Activated CD4-positive, alpha-beta T cell treated with anti-CD3 and anti-CD28 coated beads, Interleukin-2, amount 50 U/mL, for 48 hours (primary cell): Measurements from ENCODE around the gene SPINK2.

ENCODE experiments used
- DNase-seq, 2 experiments: peaks; one replicate each; pipeline ENCODE4 v3.0.0-alpha.2; 2020

The SPINK2 gene

DNA sequence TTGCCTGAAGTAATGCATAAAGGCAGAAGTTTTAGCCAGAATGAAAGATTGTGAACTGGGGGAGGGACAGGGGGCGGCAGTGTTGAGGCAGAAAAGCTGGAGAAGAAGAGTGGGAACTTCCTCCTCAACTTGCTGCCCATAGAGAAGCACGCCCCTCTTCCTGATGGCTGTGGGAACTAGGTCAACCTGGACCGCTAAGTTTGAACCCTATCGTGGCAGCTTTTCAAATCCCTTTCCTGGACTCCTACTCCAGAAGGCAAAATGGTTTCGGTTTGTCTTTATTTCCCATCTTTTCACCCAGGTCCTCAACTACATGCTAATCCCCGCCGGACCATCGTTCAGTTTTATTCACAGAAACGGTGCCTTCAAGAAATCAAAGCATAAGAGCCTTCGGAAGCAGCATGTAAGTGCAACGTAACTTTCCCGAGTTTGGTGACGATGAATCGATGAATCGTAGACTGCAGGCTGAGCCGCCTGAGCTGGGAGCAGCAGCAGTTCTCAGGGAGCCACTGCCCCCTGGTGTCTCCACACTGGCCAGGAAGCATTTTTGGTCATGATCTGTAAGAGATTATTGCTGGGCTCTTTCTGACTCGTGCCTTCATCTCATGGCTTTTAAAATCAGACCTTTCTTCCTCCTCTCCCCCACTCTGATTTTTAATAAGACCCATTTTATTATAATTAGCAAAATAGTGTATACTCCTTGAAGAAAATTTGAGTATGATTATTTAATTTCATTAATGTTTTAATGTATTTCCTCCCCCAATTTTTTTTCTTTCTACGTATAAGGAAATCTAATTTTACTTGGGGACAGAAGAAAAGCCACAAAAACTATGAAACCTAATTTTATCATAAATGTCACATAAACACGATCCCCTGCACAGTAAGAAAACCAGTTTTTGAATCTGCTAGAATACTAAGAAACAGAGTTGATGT is 21.4 kb downstream of the SPINK2 start:
- peak; percentile 86 to 91 for DNase-seq

DNA sequence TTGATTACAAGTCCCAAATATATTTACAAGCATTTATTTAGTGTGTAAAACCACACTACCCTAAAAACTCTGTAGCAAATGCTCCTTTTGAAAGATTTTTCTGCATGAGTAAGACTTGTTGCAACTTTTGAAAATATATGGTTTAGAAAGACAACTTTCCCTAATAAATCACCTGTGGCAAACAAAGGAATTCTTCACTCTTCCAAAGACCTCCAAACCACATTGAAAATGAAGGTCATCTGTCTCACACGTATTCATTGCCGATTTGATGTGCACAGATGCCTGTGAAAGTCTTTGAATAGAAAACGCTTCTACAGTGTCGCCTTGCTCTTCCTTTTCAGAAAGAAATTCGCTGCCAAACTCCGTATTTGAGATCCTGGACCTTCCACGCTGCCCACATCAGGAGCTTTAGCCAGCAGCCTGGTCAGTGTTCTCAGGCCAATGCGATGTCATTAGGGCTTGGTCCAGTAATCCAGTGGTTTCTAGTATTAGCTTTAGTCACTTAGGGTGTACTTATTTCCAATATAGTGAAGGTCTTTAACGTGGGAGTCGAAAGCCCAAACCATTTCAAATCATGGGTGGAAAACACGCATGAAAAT is 22.2 kb downstream of the SPINK2 start:
- no peak for DNase-seq

DNA sequence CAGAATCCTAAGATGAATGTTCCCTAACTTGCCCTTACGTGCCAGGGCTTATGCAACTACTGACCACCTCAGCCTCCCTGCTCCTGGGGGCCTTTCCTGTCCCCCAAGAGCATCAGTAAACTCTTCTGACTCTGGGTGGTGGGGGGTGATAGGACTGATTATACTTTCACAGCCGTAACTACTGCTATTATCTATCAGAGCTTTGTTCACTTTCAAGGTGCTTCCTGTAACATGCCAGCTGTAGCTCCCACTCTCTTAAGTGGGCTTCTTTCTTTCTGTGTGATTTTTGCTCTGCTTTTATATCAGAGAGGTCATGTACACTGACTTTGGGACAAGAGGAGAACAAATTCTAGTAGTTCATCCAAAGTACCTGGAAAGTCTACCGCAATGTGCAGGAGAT is 25.3 kb downstream of the SPINK2 start:
- no peak for DNase-seq

DNA sequence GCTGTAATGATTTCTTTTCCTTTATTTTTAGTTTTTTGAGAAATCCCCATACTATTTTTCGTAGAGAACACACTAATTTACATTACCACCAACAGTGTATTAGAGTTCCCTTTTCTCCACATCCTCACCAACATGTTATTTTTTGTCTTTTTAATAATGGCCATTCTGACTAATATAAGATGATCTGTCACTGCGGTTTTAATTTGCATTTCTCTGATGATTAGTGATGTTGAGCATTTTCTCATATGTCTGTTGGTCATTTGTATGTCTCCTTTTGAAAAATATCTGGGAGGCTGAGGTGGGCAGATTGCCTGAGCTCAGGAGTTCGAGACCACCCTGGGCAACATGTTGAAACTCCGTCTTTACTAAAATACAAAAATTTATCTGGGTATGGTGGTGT is 30.2 kb downstream of the SPINK2 start:
- no peak for DNase-seq

DNA sequence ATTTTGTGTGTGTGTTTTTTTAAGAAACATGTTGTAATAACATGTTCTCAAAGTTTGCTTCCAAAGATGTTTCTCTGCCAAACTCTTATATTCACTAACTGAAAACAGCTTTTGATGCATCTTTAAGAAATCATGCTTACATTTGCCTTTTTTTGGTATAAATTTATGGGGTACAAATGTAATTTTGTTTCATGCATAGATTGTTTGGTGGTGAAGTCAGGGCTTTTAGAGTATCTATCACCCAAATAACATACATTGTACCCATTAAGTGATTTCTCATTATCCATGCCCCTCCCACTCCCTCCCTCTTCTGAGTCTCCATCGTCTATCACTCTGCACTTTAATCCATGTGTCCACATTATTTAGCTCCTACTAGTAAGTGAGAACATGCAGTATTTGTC is 30.8 kb downstream of the SPINK2 start:
- DNase-seq, result no peak

DNA sequence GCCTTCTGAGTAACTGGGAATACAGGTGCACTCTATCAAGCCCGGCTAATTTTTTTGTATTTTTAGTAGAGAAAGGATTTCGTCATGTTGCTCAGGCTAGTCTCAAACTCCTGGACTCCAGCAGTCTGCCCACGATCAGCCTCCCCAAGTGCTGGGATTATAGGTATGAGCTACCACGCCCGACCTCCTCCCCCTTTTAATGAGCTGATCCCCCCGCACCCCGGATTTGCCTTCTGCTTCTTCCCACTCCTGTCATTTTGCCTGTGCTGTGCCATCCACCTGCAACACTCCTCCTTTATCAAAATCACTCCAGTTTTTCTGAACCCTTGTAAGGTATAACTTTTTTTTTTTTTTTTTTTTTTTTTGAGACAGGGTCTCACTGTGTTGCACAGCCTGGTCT is 33.4 kb downstream of the SPINK2 start:
- no peak for DNase-seq

DNA sequence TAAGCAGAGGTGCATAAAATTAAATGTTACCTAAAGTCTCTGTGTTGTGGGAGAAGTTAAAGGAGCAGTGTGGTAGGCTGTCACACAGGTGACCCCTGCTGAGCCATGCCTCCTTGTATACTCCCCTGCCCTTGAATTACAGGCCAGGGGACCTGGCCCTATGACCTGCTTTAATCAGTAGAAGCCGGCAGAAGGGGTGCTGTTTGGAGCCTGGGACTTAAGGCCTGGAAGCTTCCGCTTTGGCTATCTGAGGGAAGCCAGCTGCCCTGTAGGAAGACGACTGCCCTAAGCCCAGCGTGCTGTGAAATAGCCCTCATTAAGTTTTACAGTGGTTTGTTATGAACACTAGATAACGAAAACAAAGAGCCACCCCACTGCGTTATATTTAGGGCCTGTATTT is 34.1 kb downstream of the SPINK2 start:
- DNase-seq, result no peak

DNA sequence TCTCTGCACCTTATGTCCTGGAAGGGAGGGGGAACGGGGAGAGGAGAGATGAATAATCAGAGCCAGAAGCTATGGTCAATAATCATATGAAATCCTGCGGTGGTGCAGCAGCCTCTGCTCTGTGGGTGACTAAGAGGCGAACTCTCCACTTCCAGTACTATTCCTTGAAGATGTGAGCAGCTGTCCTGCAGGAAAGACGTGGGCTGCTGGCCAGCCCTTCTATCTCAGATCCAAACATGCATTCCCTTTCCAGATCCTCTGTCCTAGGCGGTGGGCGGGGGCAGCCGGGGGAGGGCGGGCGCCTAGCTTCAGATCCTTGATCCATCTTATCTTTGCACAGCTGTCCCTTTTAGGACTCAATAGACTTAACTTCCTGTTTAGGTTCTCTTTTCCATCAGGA is 34.5 kb downstream of the SPINK2 start:
- no peak for DNase-seq

DNA sequence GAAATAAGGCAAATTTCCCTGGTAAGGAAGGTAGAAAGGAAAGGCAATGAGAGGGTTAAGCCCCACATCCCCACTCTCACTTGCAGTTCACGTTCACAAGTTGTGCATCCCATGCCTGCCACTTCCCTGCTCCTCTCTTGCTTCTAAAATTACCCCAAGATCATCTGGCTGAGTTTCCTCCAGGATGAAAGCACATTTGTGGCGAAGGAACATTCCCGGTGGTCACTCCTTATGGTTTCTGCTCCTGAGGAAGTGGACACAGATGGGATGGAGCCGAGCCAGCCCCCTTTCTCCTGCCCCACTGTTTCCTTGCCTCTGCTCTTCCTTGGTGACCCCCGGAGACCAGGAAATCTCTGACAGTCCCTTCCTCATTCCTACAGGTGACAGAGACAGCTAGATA is 37.5 kb downstream of the SPINK2 start:
- DNase-seq, result no peak

DNA sequence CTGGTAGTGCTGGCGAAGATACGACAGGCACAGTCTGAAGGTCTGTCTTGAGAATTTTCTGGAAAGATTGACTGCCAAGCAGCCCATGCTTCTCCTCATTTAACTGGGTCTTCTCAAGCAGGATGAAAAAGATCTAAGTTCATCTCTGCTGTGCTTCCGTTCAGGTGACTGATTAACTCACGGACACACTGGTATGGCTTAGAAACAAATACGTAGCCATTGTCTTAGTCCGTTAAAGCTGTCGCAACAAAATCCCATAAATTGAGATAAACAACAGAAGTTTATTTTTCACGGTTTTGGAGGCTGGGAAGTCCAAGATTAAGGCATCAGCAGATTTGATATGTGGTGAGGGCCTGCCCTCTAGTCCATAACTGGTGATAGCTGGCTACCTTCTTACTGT is 39.5 kb downstream of the SPINK2 start:
- DNase-seq, result no peak

DNA sequence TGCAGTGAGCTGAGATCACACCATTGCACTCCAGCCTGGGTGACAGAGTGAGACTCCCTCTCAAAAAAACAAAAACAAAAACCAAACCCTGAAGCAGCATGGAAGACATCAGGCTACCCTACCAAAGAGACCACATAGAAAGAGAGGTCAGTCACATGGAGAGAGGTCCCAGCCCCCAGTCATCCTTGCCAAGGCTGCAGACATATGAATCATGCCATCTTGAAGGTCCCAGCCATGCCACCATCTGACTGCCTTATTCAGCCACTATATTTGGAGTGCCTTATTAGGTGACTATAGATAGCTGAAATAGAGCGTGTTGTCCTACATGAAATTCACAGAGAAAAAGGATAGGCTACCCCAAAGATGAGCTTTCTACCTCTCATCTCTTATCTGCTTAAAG is 48.2 kb downstream of the SPINK2 start:
- no peak for DNase-seq

DNA sequence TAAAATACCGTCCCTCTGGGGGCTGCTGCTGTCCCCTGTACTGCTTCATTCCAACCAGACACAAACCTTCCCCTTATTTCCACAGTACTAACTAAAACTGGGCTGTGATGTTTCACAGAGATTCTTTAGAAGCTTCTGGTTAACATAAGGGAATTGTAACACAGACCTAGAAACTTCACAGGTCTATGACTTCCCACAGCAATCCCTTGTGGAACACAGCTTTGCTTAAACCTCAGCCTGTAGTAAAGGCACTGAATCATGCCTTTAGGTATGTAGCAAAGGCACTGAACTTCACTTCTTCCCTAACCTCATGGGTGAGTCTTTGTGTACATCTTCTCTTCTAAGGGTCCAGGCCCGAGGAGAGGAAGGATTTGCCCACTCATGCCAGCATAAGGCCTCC is 49.4 kb downstream of the SPINK2 start:
- no peak for DNase-seq

DNA sequence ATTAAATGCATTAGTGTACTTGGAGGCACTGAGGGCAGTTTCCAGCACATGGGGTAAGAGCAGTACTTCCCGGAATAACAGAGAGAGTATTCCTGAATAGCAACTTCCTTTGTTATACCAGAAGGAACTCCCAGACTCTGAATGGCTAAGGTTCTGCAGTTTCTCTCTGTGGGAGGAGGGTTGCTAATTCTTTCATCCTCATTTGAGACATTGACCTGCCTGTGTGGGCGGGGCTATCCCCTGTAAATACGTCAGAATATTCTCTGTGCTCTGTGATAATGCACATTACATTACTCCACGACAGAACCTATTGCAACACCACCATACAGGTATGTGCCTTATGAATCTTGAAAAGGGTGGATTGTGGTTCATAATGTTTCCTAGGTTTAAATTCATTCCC is 52.7 kb downstream of the SPINK2 start:
- DNase-seq, result peak; percentile 22 to 35

DNA sequence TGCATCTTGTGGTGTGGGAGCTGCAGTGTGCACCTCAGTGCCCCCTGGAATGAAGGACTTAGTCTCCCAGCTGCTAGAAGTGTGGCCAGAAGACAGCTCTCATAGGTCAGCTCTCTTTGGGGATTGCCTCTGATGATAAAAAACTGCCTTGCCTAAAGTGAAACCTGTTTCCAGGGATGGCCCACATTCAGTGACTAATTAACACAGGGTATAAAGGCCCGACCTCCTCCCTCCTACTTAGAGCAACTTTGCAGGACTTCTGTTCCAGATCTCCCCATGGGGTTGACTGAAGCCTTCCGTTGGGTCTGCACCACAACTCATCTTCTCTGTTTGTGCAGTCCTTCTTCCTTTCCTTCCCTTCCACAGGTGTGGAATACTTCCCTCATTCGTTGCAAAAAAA is 53.2 kb downstream of the SPINK2 start:
- DNase-seq, result no peak

DNA sequence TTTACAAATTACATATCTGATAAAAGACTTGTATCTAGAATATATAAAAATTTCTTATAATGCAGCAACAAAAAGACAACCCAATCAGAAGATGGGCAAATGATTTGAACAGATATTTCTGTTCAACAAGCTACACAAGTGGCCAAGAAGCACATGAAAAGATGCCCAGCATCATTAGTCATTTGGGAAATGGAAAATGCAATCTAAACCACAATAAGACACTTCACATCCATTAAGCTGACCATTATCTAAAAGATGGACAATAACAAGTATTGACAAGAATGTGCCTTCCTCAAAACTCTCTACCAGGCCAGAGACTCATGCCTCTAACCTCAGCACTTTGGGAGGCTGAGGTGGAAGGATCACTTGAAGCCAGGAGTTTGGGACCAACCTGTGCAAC is 53.9 kb downstream of the SPINK2 start:
- DNase-seq, result no peak

DNA sequence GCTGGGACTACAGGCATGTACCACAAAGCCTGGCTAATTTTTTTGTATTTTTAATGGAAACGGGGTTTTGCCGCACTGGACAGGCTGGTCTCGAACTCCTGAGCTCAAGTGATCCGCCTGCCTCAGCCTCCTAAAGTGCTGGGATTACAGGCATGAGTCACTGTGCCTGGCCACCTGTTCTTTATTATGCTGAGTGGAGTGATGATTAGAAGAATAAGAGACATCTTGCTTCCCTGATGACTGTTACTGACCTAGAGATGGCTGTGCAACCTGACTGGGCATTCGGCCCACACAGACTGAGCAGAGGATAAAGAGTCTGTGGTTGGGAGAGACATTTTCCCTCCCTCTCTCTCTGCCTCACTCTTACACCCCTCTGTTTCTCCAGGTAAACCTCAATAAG is 56.7 kb downstream of the SPINK2 start:
- no peak for DNase-seq

DNA sequence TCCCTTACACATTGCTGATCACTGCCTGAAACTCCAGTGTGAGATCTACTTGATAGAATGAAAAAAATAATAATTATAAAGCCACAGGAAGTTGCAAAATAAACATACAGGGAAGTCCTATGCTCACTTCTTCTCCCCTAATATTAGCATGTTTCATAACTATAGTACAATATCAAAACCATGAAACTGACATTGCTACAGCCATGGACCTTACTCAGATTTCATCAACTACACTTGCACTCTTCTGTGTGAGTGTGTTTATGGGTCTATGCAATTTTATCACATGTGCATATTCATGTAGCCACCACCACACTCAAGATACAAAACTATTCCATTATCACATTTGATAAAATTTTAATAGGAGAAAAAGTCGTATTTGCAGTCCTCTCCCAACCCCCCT is 57.3 kb downstream of the SPINK2 start:
- DNase-seq, result no peak

DNA sequence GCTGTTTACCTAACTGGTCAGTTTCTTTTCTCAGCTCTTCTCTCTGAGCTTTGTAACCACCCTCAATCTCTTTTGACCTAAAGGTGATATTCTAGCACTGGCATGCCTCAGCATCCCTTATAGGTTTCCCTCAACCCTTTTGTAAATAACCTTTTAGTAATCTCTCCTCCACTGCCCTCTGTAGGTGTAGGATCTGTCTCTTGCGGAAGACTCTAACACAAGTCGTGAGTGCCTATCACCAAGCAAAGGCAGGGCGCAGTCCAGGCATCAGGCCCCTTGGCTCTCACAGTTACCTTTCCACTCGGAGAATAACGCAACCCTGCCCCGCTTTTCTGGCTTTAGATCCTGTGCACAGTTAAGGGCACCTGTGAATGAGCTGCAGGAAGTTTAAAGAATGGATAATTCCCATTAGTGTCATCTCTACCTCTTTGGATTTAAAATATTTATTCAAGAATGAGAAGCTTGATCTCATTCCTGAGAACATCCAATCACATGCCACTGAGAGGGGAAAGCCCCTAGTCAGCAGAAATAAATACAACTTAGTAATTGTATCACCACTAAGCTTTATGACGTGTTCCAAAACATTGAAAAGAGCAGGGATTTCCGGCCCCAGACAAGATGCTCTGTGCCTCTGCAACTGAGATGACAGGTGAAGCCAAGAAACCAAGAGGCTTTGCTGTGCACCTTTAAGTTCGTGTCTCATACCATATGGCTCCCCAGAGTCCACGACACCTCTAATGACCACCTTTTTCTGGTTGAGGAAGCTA is 58.8 kb downstream of the SPINK2 start:
- DNase-seq, result peak; percentile 14 to 35

DNA sequence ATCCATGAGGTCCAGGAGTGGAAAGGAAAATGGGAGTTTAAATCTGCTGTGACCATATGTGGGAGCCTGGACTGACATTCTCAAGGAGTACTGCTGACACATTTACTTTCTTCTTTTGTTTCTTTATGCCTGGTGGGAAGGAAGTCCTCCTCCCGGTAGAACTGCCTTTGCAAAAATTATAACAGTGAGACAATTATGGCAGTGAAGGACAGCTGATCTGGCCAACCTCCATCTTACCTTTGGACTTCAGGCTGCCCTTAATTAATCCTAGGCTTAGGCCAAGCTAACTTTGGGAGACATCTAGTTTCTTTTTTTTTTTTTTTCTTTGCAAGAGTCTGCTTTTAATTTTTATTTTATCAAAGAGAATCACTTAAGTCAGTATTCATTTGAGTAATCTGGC is 61.3 kb downstream of the SPINK2 start:
- DNase-seq, result no peak
